ENCODE results near the gene DPP3.
A peak's percentile ranks its signal among the peaks of the same experiment; 100 is the strongest.

The DPP3 gene, protein sequence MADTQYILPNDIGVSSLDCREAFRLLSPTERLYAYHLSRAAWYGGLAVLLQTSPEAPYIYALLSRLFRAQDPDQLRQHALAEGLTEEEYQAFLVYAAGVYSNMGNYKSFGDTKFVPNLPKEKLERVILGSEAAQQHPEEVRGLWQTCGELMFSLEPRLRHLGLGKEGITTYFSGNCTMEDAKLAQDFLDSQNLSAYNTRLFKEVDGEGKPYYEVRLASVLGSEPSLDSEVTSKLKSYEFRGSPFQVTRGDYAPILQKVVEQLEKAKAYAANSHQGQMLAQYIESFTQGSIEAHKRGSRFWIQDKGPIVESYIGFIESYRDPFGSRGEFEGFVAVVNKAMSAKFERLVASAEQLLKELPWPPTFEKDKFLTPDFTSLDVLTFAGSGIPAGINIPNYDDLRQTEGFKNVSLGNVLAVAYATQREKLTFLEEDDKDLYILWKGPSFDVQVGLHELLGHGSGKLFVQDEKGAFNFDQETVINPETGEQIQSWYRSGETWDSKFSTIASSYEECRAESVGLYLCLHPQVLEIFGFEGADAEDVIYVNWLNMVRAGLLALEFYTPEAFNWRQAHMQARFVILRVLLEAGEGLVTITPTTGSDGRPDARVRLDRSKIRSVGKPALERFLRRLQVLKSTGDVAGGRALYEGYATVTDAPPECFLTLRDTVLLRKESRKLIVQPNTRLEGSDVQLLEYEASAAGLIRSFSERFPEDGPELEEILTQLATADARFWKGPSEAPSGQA

DNA sequence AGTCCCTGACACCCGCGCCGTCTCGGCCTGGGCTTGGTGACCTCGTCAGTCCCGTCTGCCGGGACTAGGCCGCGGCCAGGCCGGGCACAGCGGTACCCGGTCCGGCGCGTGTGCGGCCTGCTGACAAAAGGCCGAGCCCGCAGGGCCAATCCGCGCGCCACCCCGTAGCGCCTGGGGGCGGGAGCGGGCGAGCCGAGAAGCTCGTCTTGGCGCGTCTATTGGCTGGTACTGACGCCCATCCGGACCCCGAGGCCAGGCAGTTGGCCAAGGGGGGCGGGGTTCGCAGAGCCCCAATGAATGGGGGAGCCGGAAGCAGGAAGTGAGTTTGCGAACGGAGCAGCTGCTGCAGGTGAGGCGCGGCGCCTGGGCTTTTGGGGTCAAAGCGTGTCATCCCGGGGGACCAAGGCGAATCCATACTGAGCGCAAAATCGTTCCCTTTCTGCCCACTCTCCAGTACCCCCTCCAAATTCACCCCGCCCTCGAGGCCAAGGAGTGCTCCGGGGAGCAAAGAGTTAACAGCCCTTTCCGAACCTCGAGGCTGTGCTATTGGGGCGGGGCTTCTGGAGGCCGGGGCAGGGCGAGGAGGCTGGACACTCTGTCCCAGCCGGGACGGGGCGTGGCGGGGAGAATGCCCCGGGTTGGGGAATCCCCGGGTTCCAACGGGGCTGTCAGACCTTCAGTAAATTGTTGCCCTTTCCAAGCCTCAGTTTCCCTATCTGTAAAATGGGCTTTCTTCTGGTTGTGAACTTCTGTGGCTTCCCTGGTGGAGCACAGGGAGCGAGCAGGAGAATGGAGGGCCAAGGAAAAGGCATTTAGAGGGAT, at the start of gene DPP3:
TSS of gene DPP3 (plus strand) at position 318 of the 822 bp plus-strand sequence. CDS start 1,767 bp downstream, outside the sequence.
- peak within 1 kb of the TSS; percentile 73 for H3K4me3 ChIP-seq (ENCODE audit: low read depth, low read length)
- ChIA-PET POLR2A (interaction anchor here (0.6 to 3.6 kb wide), 19 partner anchors 12 to 552 kb away, joined by 3 to 64 read pairs (median 4); partner anchors contain the start of genes ACTN3, BBS1, MRPL11 and PELI3), CTCF (interaction anchor here (1.0 to 2.6 kb wide), 4 partner anchors 10 to 198 kb away, joined by 4 to 20 read pairs (median 6); partner anchors contain the start of gene RBM4B)
- peak within 1 kb of the TSS; percentile 77 for H3K27ac ChIP-seq (ENCODE audit: extremely low read depth, low read depth, low read length)
- peaks cover 0 to 23% of the 10 kb centered on the region in 2 experiments; a peak in 1 of 3 replicates for H3K36me3 ChIP-seq (ENCODE audit: control insufficient read depth in 2 of 2, insufficient read depth in 1 of 2, low read length in 2 of 2)
- no peaks in the 10 kb centered on the region for H3K4me1 ChIP-seq (ENCODE audit: control insufficient read depth, insufficient read depth, low read length)
- H3K9me3 ChIP-seq (ENCODE audit: control insufficient read depth, insufficient read depth, low read depth, low read length) = no peaks in the 10 kb centered on the region
- TF ChIP-seq, protein P1, sequence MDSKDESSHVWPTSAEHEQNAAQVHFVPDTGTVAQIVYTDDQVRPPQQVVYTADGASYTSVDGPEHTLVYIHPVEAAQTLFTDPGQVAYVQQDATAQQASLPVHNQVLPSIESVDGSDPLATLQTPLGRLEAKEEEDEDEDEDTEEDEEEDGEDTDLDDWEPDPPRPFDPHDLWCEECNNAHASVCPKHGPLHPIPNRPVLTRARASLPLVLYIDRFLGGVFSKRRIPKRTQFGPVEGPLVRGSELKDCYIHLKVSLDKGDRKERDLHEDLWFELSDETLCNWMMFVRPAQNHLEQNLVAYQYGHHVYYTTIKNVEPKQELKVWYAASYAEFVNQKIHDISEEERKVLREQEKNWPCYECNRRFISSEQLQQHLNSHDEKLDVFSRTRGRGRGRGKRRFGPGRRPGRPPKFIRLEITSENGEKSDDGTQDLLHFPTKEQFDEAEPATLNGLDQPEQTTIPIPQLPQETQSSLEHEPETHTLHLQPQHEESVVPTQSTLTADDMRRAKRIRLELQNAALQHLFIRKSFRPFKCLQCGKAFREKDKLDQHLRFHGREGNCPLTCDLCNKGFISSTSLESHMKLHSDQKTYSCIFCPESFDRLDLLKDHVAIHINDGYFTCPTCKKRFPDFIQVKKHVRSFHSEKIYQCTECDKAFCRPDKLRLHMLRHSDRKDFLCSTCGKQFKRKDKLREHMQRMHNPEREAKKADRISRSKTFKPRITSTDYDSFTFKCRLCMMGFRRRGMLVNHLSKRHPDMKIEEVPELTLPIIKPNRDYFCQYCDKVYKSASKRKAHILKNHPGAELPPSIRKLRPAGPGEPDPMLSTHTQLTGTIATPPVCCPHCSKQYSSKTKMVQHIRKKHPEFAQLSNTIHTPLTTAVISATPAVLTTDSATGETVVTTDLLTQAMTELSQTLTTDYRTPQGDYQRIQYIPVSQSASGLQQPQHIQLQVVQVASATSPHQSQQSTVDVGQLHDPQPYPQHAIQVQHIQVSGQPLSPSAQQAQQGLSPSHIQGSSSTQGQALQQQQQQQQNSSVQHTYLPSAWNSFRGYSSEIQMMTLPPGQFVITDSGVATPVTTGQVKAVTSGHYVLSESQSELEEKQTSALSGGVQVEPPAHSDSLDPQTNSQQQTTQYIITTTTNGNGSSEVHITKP (tag by site-specific recombination; IDR thresholded peaks at IDR 0.05) = peak; percentile 83
- TF ChIP-seq, protein P2, sequence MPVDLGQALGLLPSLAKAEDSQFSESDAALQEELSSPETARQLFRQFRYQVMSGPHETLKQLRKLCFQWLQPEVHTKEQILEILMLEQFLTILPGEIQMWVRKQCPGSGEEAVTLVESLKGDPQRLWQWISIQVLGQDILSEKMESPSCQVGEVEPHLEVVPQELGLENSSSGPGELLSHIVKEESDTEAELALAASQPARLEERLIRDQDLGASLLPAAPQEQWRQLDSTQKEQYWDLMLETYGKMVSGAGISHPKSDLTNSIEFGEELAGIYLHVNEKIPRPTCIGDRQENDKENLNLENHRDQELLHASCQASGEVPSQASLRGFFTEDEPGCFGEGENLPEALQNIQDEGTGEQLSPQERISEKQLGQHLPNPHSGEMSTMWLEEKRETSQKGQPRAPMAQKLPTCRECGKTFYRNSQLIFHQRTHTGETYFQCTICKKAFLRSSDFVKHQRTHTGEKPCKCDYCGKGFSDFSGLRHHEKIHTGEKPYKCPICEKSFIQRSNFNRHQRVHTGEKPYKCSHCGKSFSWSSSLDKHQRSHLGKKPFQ (tag by site-specific recombination; IDR thresholded peaks at IDR 0.05) = 0 out of 2 replicates have a peak, but pooled peaks have one; percentile 45
- TF ChIP-seq, protein P3, sequence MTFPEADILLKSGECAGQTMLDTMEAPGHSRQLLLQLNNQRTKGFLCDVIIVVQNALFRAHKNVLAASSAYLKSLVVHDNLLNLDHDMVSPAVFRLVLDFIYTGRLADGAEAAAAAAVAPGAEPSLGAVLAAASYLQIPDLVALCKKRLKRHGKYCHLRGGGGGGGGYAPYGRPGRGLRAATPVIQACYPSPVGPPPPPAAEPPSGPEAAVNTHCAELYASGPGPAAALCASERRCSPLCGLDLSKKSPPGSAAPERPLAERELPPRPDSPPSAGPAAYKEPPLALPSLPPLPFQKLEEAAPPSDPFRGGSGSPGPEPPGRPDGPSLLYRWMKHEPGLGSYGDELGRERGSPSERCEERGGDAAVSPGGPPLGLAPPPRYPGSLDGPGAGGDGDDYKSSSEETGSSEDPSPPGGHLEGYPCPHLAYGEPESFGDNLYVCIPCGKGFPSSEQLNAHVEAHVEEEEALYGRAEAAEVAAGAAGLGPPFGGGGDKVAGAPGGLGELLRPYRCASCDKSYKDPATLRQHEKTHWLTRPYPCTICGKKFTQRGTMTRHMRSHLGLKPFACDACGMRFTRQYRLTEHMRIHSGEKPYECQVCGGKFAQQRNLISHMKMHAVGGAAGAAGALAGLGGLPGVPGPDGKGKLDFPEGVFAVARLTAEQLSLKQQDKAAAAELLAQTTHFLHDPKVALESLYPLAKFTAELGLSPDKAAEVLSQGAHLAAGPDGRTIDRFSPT (tag by site-specific recombination; IDR thresholded peaks at IDR 0.05) = peak; percentile 88; the same call in 1 of the 2 replicates
- TF ChIP-seq, protein P4, sequence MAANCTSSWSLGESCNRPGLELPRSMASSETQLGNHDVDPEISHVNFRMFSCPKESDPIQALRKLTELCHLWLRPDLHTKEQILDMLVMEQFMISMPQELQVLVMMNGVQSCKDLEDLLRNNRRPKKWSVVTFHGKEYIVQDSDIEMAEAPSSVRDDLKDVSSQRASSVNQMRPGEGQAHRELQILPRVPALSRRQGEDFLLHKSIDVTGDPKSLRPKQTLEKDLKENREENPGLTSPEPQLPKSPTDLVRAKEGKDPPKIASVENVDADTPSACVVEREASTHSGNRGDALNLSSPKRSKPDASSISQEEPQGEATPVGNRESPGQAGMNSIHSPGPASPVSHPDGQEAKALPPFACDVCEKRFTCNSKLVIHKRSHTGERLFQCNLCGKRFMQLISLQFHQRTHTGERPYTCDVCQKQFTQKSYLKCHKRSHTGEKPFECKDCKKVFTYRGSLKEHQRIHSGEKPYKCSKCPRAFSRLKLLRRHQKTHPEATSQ (tag by site-specific recombination; IDR thresholded peaks at IDR 0.05) = 0 out of 2 replicates have a peak, but pooled peaks have one; percentile 37
- TF ChIP-seq, protein P5, sequence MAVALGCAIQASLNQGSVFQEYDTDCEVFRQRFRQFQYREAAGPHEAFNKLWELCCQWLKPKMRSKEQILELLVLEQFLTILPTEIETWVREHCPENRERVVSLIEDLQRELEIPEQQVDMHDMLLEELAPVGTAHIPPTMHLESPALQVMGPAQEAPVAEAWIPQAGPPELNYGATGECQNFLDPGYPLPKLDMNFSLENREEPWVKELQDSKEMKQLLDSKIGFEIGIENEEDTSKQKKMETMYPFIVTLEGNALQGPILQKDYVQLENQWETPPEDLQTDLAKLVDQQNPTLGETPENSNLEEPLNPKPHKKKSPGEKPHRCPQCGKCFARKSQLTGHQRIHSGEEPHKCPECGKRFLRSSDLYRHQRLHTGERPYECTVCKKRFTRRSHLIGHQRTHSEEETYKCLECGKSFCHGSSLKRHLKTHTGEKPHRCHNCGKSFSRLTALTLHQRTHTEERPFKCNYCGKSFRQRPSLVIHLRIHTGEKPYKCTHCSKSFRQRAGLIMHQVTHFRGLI (tag by site-specific recombination; IDR thresholded peaks at IDR 0.05) = peak; percentile 52; the same call in 1 of the 2 replicates
- TF ChIP-seq, protein P6, sequence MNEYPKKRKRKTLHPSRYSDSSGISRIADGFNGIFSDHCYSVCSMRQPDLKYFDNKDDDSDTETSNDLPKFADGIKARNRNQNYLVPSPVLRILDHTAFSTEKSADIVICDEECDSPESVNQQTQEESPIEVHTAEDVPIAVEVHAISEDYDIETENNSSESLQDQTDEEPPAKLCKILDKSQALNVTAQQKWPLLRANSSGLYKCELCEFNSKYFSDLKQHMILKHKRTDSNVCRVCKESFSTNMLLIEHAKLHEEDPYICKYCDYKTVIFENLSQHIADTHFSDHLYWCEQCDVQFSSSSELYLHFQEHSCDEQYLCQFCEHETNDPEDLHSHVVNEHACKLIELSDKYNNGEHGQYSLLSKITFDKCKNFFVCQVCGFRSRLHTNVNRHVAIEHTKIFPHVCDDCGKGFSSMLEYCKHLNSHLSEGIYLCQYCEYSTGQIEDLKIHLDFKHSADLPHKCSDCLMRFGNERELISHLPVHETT (tag by site-specific recombination; IDR thresholded peaks at IDR 0.05) = peak; percentile 55; the same call in 1 of the 2 replicates
- TF ChIP-seq ZNF140 (tag by site-specific recombination; IDR thresholded peaks at IDR 0.05) (no peak), SP7 (tag by site-specific recombination; IDR thresholded peaks at IDR 0.05) (peak; percentile 72; the same call in 1 of the 2 replicates), GFI1B (tag by site-specific recombination; IDR thresholded peaks at IDR 0.05) (no peak; the same call in 1 of the 2 replicates), ZFHX2 (tag by site-specific recombination; conservative IDR thresholded peaks at IDR 0.05) (0 out of 2 replicates have a peak, but pooled peaks have one; percentile 19), ZNF394 (tag by site-specific recombination; IDR thresholded peaks at IDR 0.05; ENCODE audit: borderline replicate concordance) (peak; percentile 71; the same call in 1 of the 2 replicates), ZNF561 (tag by site-specific recombination; IDR thresholded peaks at IDR 0.05; ENCODE audit: borderline replicate concordance) (peak; percentile 85), ZNF423 (tag by site-specific recombination; IDR thresholded peaks at IDR 0.05) (no peak), ZSCAN23 (tag by site-specific recombination; IDR thresholded peaks at IDR 0.05) (no peak), ZNF2 (tag by site-specific recombination; IDR thresholded peaks at IDR 0.05) (0 out of 2 replicates have a peak, but pooled peaks have one; percentile 29), ZNF76 (tag by site-specific recombination; IDR thresholded peaks at IDR 0.05; ENCODE audit: borderline replicate concordance, low read depth) (peak; percentile 55; the same call in 1 of the 2 replicates), ZNF221 (tag by site-specific recombination; IDR thresholded peaks at IDR 0.05; ENCODE audit: borderline replicate concordance) (no peak)
- TF ChIP-seq, protein P7, sequence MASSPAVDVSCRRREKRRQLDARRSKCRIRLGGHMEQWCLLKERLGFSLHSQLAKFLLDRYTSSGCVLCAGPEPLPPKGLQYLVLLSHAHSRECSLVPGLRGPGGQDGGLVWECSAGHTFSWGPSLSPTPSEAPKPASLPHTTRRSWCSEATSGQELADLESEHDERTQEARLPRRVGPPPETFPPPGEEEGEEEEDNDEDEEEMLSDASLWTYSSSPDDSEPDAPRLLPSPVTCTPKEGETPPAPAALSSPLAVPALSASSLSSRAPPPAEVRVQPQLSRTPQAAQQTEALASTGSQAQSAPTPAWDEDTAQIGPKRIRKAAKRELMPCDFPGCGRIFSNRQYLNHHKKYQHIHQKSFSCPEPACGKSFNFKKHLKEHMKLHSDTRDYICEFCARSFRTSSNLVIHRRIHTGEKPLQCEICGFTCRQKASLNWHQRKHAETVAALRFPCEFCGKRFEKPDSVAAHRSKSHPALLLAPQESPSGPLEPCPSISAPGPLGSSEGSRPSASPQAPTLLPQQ (tag by site-specific recombination; IDR thresholded peaks at IDR 0.05) = peak; percentile 59; the same call in 1 of the 2 replicates
